Naive thymus-derived CD4-positive, alpha-beta T cell (primary cell): ENCODE measurements around the gene ATP2A3. TPM values are rescaled to one million over a fixed set of nuclear protein-coding genes. Genes with fewer than 3 reads are reported as not detected.

Experiments used
- ATAC-seq: fragments of 150-1000 bp; cut with Tn5 transposase; 2 replicates; pipeline ENCODE4 v1.10.0; 2021; ENCODE audit warnings: mild to moderate bottlenecking, moderate library complexity
- CTCF ChIA-PET: fragments of 350-600 bp; sonication (Branson Sonifier 250); formaldehyde crosslinking; loops from one replicate; lab custom pipeline; 2021; ENCODE audit warnings: antibody characterized with exemption; lab: Charles Lee
- POLR2A ChIA-PET: fragments of 350-600 bp; sonication (Branson Sonifier 250); formaldehyde crosslinking; loops from one replicate; lab custom pipeline; 2021; ENCODE audit warnings: antibody characterized with exemption, inconsistent platforms; lab: Charles Lee
- DNase-seq, 9 donors: peaks; one replicate each; pipeline versions ENCODE4 v3.0.0 to v3.0.0-alpha.2; 2020 to 2022; ENCODE audit warnings: mixed read lengths in 1 of 9
- H3K27ac ChIP-seq: one replicate; pipeline ENCODE4 v1.7.0; 2013; ENCODE audit warnings: mild to moderate bottlenecking, low read depth, low read length, moderate library complexity
- H3K27me3 ChIP-seq, 2 donors: one replicate each; pipeline ENCODE4 v1.7.0; 2013; ENCODE audit warnings: low read length in 2 of 2, mild to moderate bottlenecking in 2 of 2, moderate library complexity in 2 of 2; ENCODE audit not compliant: control insufficient read depth in 2 of 2, insufficient read depth in 2 of 2
- H3K36me3 ChIP-seq, 3 experiments: 1 replicate in 2 of 3; 2 replicates in 1 of 3; pipeline ENCODE4 v1.7.0; 2013; ENCODE audit warnings: low read length in 3 of 3, mild to moderate bottlenecking in 3 of 3, moderate library complexity in 1 of 3; ENCODE audit not compliant: insufficient read depth in 3 of 3, control insufficient read depth in 2 of 3
- H3K4me1 ChIP-seq, 2 donors: one replicate each; pipeline ENCODE4 v1.7.0; 2013; ENCODE audit warnings: low read length in 2 of 2, mild to moderate bottlenecking in 2 of 2, moderate library complexity in 1 of 2; ENCODE audit not compliant: control insufficient read depth in 2 of 2, insufficient read depth in 2 of 2
- H3K4me3 ChIP-seq: 2 replicates; pipeline ENCODE4 v1.7.0; 2013; ENCODE audit warnings: mild to moderate bottlenecking, low read length
- H3K9me3 ChIP-seq, 3 experiments: 1 replicate in 2 of 3; 2 replicates in 1 of 3; pipeline ENCODE4 v1.7.0; 2013; ENCODE audit warnings: low read length in 3 of 3; ENCODE audit not compliant: control insufficient read depth in 2 of 3
- H3K27ac Mint-ChIP-seq, 9 donors: one replicate each; pipeline ENCODE4 v1.8.0; 2020 to 2022; ENCODE audit warnings: mixed read lengths in 9 of 9, mild to moderate bottlenecking in 8 of 9, moderate library complexity in 5 of 9, inconsistent platforms in 2 of 9
- H3K27me3 Mint-ChIP-seq, 5 donors: one replicate each; pipeline ENCODE4 v1.8.0; 2021 to 2022; ENCODE audit warnings: mixed read lengths in 5 of 5, mild to moderate bottlenecking in 1 of 5
- H3K36me3 Mint-ChIP-seq, 5 donors: one replicate each; pipeline ENCODE4 v1.8.0; 2020 to 2022; ENCODE audit warnings: mixed read lengths in 5 of 5, mild to moderate bottlenecking in 3 of 5, inconsistent platforms in 1 of 5
- H3K4me1 Mint-ChIP-seq, 7 donors: one replicate each; pipeline ENCODE4 v1.8.0; 2020 to 2022; ENCODE audit warnings: mixed read lengths in 7 of 7, mild to moderate bottlenecking in 3 of 7, inconsistent platforms in 1 of 7
- H3K4me3 Mint-ChIP-seq, 10 donors: one replicate each; pipeline ENCODE4 v1.8.0; 2020 to 2022; ENCODE audit warnings: mild to moderate bottlenecking in 10 of 10, mixed read lengths in 10 of 10, moderate library complexity in 6 of 10, inconsistent platforms in 2 of 10
- H3K9me3 Mint-ChIP-seq, 11 donors: one replicate each; pipeline ENCODE4 v1.8.0; 2020 to 2022; ENCODE audit warnings: mixed read lengths in 11 of 11, mild to moderate bottlenecking in 4 of 11, inconsistent platforms in 1 of 11, moderate library complexity in 1 of 11
- intact Hi-C, 2 donors: fragments of 100-400 bp; cut with micrococcal nuclease; formaldehyde crosslinking; loops; one replicate each; pipeline ENCODE4 v1.15.1; 2023
- polyA plus RNA-seq, 2 donors: library from polyadenylated mRNA; unstranded; fragments of 300-500 nt; fragmentation: Illumina TruSeq; gene quantifications; one replicate each; pipeline ENCODE4 v1.2.3, GENCODE V29; 2021
- total RNA-seq, 6 experiments: library from RNA in 5 of 6; stranded (reverse) in 5 of 6; gene quantifications; 1 replicate in 5 of 6; 2 replicates in 1 of 6; pipeline ENCODE4 v1.2.3 and lab custom pipeline; 2021 to 2026

The ATP2A3 gene
- total and polyA plus RNA-seq, 7 experiments from 2014 or later = 46.6 to 260 (median 157) TPM

- ChIA-PET CTCF (interaction anchor here (0.6 to 4.4 kb wide), 11 partner anchors 11 to 270 kb away, joined by 3 to 21 read pairs (median 3); partner anchors contain the start of gene P2RX1), POLR2A (interaction anchor here (0.7 to 1.0 kb wide), 2 partner anchors 39 to 90 kb away, joined by 3 to 4 read pairs; no protein-coding TSS in a partner anchor)
- Histone ChIP-seq H3K9me3 (no peaks in the 10 kb centered on the region), H3K27me3 (no peaks in the 10 kb centered on the region), H3K36me3 (peaks cover 5 to 40% (median 12%) of the 10 kb centered on the region in 3 experiments), H3K27ac (no peak overlapping the region), H3K4me3 (no peak overlapping the region), H3K4me1 (peaks cover 0 to 7% of the 10 kb centered on the region in 2 donors)
- DNase-seq = no peak
- no peak for ATAC-seq
- Mint-ChIP-seq H3K4me1 (peaks cover 4 to 17% (median 7%) of the 10 kb centered on the region in 7 donors), H3K9me3 (no peaks in the 10 kb centered on the region), H3K27me3 (peaks cover 0 to 1% (median 0%) of the 10 kb centered on the region in 5 donors), H3K27ac (peak overlapping the region in 2 of 9 donors; percentile 14 to 30), H3K4me3 (no peak overlapping the region), H3K36me3 (peaks cover 0 to 5% (median 5%) of the 10 kb centered on the region in 5 donors)
- intact Hi-C loops = loop anchor here (1.0 to 2.0 kb wide), 8 partner anchors 39 to 266 kb away; partner anchors contain the start of gene ATP2A3 (in 2 of the 2)
These were observed 39.5 kb upstream of the ATP2A3 start for GRCh38 chr17:4003501-4004421.

GRCh38 chr17:4003131-4003500 is 38.9 kb upstream of the ATP2A3 start:
- Mint-ChIP-seq H3K27me3 (peaks cover 0 to 3% (median 0%) of the 10 kb centered on the region in 5 donors), H3K4me3 (no peak overlapping the region), H3K36me3 (peaks cover 0 to 5% (median 5%) of the 10 kb centered on the region in 5 donors), H3K4me1 (peaks cover 4 to 17% (median 7%) of the 10 kb centered on the region in 7 donors), H3K27ac (no peak overlapping the region), H3K9me3 (no peaks in the 10 kb centered on the region)
- Histone ChIP-seq H3K27me3 (no peaks in the 10 kb centered on the region), H3K9me3 (no peaks in the 10 kb centered on the region), H3K36me3 (peaks cover 0 to 33% (median 11%) of the 10 kb centered on the region in 3 experiments), H3K27ac (no peak overlapping the region), H3K4me1 (peaks cover 0 to 7% of the 10 kb centered on the region in 2 donors), H3K4me3 (no peak overlapping the region)
- ChIA-PET CTCF (interaction anchor here (0.7 to 1.2 kb wide), 3 partner anchors 10 to 269 kb away, joined by 3 read pairs; no protein-coding TSS in a partner anchor), POLR2A (interaction anchor here (1.0 kb wide), 1 partner anchor 89 kb away, joined by 4 read pairs; no protein-coding TSS in a partner anchor)
- ATAC-seq (no peak), DNase-seq (no peak)
- intact Hi-C loops = no loop called here

- Histone ChIP-seq H3K4me3 (no peak overlapping the region), H3K36me3 (peaks cover 0 to 13% (median 0%) of the 10 kb centered on the region in 3 experiments), H3K9me3 (no peaks in the 10 kb centered on the region), H3K4me1 (peaks cover 0 to 7% of the 10 kb centered on the region in 2 donors), H3K27ac (no peak overlapping the region), H3K27me3 (no peaks in the 10 kb centered on the region)
- H3K27ac Mint-ChIP-seq = peak overlapping the region in 2 of 9 donors; percentile 28 to 51
- H3K4me3 Mint-ChIP-seq = no peak overlapping the region
- peaks cover 4 to 12% (median 7%) of the 10 kb centered on the region in 7 donors for H3K4me1 Mint-ChIP-seq
- peaks cover 0 to 5% (median 0%) of the 10 kb centered on the region in 11 donors for H3K9me3 Mint-ChIP-seq
- ATAC-seq (no peak), DNase-seq (no peak)
- ChIA-PET POLR2A (interaction anchor here (1.2 kb wide), 1 partner anchor 36 kb away, joined by 3 read pairs; no protein-coding TSS in a partner anchor), CTCF (interaction anchor here (0.5 to 0.9 kb wide), 3 partner anchors 89 to 1743 kb away, joined by 3 read pairs; no protein-coding TSS in a partner anchor)
- peaks cover 0 to 16% (median 6%) of the 10 kb centered on the region in 5 donors for H3K27me3 Mint-ChIP-seq
- intact Hi-C loops = no loop called here
- no peaks in the 10 kb centered on the region for H3K36me3 Mint-ChIP-seq
These were observed 36.9 kb upstream of the ATP2A3 start for GRCh38 chr17:4001048-4001590.

- H3K36me3 ChIP-seq = no peaks in the 10 kb centered on the region
- DNase-seq = no peak
- ChIA-PET POLR2A (no interaction called here), CTCF (interaction anchor here (1.3 kb wide), 1 partner anchor 34 kb away, joined by 4 read pairs; the partner anchor contains the start of gene ATP2A3)
- peaks cover 0 to 35% (median 9%) of the 10 kb centered on the region in 5 donors for H3K27me3 Mint-ChIP-seq
- peaks cover 0 to 6% (median 0%) of the 10 kb centered on the region in 3 experiments for H3K9me3 ChIP-seq
- no peak overlapping the region for H3K4me3 Mint-ChIP-seq
- intact Hi-C loops = no loop called here
- no peak overlapping the region for H3K27ac Mint-ChIP-seq
- H3K27me3 ChIP-seq = no peaks in the 10 kb centered on the region
- no peak for ATAC-seq
- peaks cover 0 to 20% (median 4%) of the 10 kb centered on the region in 11 donors for H3K9me3 Mint-ChIP-seq
- no peak overlapping the region for H3K4me3 ChIP-seq
- H3K4me1 Mint-ChIP-seq = peaks cover 0 to 3% (median 0%) of the 10 kb centered on the region in 7 donors
- no peak overlapping the region for H3K27ac ChIP-seq
- H3K4me1 ChIP-seq = no peaks in the 10 kb centered on the region
- H3K36me3 Mint-ChIP-seq = no peaks in the 10 kb centered on the region
These were observed 34.2 kb upstream of the ATP2A3 start for GRCh38 chr17:3998436-3998835.

GRCh38 chr17:3995067-3995466 is 30.8 kb upstream of the ATP2A3 start:
- H3K4me1 Mint-ChIP-seq = peaks cover 0 to 2% (median 0%) of the 10 kb centered on the region in 7 donors
- H3K36me3 Mint-ChIP-seq = no peaks in the 10 kb centered on the region
- no peak overlapping the region for H3K27ac Mint-ChIP-seq
- H3K27me3 ChIP-seq = no peaks in the 10 kb centered on the region
- H3K4me3 Mint-ChIP-seq = no peak overlapping the region
- DNase-seq = no peak
- no peaks in the 10 kb centered on the region for H3K36me3 ChIP-seq
- H3K9me3 ChIP-seq = peaks cover 0 to 6% (median 0%) of the 10 kb centered on the region in 3 experiments
- peaks cover 0 to 20% (median 4%) of the 10 kb centered on the region in 11 donors for H3K9me3 Mint-ChIP-seq
- H3K4me3 ChIP-seq = no peak overlapping the region
- peaks cover 0 to 40% (median 15%) of the 10 kb centered on the region in 5 donors for H3K27me3 Mint-ChIP-seq
- no peak overlapping the region for H3K27ac ChIP-seq
- ATAC-seq = no peak
- intact Hi-C loops = no loop called here
- ChIA-PET CTCF (interaction anchor here (0.5 to 0.6 kb wide), 2 partner anchors 49 to 79 kb away, joined by 3 to 4 read pairs; partner anchors contain the start of gene P2RX1), POLR2A (no interaction called here)
- H3K4me1 ChIP-seq = no peaks in the 10 kb centered on the region

GRCh38 chr17:3994221-3994576 is 30.0 kb upstream of the ATP2A3 start:
- H3K36me3 ChIP-seq = no peaks in the 10 kb centered on the region
- no peak overlapping the region for H3K4me3 ChIP-seq
- ATAC-seq = no peak
- H3K4me1 ChIP-seq = no peaks in the 10 kb centered on the region
- H3K4me3 Mint-ChIP-seq = no peak overlapping the region
- intact Hi-C loops = no loop called here
- no peaks in the 10 kb centered on the region for H3K27me3 ChIP-seq
- DNase-seq = no peak
- peaks cover 0 to 2% (median 0%) of the 10 kb centered on the region in 7 donors for H3K4me1 Mint-ChIP-seq
- H3K9me3 ChIP-seq = peaks cover 0 to 6% (median 0%) of the 10 kb centered on the region in 3 experiments
- CTCF ChIA-PET = no interaction called here
- POLR2A ChIA-PET = no interaction called here
- peaks cover 0 to 20% (median 4%) of the 10 kb centered on the region in 11 donors for H3K9me3 Mint-ChIP-seq
- no peak overlapping the region for H3K27ac Mint-ChIP-seq
- H3K27me3 Mint-ChIP-seq = peaks cover 0 to 38% (median 15%) of the 10 kb centered on the region in 5 donors
- H3K27ac ChIP-seq = no peak overlapping the region
- H3K36me3 Mint-ChIP-seq = no peaks in the 10 kb centered on the region
